ENCODE results near the gene C1QL1. TPM values are rescaled to one million over a fixed set of nuclear protein-coding genes. Genes with fewer than 3 reads are reported as not detected.

Gene C1QL1
- total RNA-seq, 1 experiment from 2014 or later, result 22.9 TPM

DNA sequence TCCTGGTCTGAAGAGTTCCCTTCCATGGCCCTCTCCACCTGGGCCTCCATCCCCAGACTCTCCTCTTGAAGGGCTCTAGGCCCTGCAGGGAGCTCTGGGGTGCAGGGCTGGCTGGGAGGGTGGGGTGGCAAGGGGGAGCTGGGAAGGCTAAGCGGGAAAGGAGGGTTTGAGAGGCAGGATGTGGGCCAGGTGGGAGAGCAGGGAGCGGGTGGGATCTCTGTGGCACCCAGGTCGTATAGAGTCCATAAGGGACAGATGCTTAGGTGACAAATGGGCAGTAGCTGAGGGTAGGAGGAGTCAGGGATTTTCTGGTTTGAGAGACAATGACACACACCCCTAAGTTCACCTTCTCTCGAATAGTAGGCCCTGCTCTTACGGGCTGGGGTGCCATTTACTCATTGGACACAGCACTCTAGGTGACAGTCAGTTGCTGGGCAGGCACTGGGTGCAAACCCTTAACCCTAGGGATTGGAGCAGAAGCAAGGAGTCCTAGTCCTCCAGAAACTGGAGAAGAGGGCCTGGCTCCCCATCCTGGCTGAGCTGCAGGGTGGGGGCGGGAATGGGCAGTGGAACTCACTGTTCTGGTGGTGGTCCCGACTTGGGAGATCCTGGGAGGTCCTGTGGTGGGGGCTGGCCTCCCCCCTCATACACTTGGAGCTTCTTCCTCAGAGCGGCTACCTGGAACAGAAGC is 35.9 kb downstream of the C1QL1 start:
- no peak for DNase-seq (ENCODE audit: low spot score)

DNA sequence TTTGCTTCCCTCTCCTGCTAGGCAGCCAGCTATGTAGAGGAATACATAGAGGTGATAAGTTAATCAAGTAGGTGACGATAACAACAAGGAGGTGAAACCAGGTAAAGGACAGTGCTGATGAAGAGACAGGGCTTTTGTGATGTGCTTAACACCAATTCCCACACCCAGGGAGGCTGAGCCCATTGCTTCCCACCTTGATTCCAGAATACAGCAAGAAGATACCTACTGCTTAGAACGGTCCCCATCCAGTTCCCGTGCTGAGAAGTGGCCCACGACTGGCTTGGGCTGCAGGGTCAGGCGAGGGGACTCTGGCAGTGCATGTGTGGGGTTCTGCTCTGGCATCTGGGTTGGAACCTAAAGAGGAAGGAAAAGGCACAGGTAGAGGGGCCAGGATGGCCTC is 36.7 kb downstream of the C1QL1 start:
- no peak for DNase-seq (ENCODE audit: low spot score)

DNA sequence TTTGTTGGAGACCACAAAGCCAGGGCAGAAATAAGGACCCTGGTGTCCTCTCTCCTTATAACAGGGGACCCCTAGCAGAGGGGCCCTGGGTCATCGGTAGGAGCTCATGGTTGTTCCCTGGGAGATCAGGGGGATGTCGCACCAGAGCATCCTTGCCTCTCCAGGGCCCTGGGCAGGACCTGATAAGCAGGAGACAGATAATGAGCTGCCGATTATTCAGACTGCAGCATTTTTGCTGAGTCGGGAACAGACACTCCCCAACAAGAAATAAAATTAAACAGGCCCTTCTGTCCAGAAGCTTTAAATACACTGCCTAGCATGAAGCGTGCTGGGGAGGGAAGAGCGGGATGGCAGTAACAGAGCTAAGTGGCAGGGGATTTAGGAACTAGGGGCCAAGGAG is 37.4 kb downstream of the C1QL1 start:
- no peak for DNase-seq (ENCODE audit: low spot score)

DNA sequence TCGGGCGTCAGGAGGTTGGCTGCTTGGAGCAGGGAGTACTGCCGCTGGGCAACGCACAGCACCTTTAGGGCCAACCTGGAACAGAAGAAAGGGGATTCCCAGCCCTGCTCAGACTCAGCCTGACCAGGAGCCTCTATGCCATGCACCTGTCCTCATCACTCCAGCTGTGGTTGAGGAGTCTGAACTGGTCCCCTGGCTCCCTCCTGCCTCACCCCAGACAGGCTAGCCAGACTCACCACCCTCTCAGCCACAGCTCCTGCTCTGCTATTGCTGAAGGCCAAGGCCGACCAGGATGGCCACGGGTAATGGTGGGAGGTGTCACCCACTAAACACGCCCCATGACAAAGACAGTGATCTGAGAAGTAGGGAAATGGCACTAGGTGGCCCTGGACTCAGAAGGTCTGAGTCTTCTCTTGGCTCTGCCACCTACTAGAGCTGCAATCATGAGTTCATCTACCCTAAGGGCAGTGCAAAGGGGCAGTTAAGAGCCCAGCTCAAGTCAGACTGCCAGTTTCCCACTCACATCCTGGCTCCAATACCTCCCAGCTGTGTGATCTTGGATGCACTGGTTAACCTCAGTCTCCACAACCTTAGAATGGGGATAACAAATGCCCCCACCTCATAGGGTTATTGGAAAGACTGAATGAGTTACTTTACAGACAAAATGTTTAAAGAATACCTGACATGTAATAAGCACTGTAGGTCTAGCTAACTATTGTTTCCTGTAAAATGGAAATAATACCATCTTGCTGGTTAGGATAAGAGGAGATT is 39.0 kb downstream of the C1QL1 start:
- no peak for DNase-seq (ENCODE audit: low spot score)

DNA sequence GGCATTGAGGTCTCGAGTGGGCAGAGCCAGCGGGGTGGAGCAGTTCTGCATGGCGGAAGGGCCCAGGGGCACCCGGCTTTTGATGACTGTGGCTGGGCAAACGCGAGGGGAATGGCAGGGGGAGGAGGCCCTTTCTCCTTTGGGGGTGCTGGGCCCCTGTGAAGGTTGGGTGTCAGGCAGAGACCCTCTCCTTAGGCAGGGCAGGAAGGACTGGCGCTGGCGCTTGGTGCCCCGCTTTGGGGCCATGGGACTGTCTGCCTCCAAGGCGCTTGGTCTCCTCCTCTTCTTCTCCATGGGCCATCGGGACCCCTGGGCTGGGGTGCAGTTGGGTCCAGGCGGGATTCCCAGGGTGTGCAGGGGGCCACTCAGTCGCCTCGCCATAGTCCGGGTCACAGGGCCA is 40.0 kb downstream of the C1QL1 start:
- no peak for DNase-seq (ENCODE audit: low spot score)

DNA sequence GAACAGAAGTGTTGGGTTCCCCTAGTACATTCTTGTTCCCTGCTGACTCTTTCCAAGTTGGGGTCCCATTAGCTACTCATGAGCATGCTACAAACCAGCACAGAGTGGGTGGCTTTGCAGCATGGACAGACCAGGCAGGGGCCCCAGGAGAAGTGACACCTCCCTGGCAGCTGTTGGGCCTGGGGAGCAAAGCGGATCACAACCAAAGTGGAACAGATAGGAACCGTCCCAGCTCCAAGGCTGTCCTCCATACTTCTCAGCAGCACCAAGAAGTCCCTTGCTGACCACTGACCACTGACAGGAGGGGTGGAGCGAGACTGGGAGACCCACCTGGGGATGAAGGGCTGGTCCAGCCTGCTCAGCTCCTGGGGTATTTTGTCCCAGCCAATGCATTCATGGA is 40.4 kb downstream of the C1QL1 start:
- DNase-seq (ENCODE audit: low spot score), result no peak

DNA sequence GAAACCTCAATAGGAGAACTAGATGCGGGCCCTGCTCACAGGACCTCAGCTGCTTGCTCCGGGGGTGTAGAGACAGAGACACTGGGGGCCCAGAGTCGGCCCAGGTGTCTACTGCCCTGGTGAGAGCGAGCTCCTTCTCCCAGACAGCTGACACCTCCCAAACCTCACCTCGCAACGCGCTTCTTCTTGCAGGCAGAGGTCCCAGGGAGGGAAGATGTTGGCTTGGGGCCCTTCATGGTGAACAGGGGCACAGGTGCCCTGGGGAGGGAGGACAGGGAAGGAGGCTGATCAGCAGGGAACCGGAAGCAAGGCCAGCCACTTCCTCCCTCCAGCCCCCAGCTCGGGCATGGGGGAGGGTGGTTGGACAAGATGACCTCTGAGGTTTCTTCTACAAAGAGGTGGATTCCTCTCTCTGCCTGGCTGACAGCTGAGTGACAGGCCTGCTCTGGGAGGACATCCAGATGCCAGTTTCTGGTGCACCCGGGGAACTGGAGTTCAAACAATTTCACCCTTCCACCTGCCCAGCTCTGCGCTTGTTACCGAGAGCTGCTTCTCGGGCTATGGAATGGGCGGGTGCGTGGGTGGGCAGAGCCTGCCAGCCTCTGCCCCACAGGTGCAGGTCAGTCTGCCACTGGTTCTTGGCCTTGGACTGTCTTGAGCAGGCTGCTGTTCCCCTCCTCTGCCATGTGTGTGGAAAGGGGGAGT is 41.1 kb downstream of the C1QL1 start:
- no peak for DNase-seq (ENCODE audit: low spot score)

DNA sequence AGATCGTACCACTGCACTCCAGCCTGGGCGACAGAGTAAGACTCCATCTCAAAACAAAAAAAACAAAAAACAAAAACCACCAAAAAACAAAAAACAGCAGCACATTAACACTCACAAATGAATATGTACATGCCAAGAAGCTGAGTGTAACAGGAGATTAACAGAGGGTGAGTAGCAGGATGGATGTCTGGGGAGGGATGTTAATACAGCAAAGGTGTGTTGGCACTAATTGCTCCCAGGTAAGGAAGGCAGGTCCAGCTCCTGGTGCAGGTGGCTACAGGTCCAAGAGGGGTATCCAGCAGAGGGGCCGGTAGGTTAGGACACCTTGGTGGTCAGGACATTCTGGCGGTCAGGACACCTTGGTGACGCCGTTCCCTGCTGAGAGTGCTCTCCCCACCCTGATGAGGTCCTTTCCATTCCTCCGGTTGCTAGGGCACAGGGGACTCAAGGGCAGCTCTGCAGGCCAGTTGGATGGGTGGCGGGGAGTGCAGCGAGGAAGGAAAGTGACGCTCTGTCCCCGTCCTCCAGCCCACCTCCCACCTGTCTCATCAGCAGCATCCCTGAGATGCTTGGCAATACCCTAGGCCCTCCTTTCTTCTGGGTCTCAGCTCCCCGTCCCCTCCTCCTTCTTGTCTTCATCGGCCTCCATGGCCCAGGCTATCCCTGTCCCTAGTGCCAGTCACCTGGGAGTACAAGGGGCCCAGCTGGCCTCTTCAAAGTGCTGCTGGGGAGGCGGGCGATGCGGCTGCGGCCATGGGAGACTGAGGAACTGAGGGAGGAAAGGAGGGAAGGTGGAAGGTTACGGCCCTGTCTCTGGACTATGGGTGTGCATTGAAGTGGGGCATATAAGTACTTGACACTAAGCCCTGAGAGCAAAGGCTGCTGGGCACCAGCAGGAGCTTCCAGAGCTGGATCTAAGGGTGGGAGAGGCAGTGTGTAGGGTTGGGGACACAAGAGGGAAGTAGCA is 42.1 kb downstream of the C1QL1 start:
- DNase-seq (ENCODE audit: low spot score), result no peak

DNA sequence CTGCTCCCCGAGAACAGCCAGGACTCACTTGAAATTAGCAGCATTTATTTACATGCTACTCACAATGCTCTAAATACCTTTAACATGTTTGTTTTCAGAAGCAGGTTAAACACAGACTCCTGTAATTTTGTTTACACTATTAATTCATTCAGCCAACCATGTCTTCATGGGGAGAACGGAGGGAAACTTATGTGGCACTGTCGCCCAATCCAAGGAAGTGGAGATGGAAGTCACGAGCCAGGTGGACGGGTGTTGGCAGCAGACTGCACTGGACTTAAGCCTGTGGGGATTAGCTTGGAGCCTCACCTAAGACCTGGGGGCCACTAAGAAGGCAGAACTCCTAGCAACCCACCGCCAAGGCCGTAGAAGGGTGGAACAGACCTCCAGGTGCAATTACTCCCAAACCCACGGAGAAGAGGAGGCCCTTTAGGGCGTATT is 44.0 kb downstream of the C1QL1 start:
- DNase-seq (ENCODE audit: low spot score), result no peak

DNA sequence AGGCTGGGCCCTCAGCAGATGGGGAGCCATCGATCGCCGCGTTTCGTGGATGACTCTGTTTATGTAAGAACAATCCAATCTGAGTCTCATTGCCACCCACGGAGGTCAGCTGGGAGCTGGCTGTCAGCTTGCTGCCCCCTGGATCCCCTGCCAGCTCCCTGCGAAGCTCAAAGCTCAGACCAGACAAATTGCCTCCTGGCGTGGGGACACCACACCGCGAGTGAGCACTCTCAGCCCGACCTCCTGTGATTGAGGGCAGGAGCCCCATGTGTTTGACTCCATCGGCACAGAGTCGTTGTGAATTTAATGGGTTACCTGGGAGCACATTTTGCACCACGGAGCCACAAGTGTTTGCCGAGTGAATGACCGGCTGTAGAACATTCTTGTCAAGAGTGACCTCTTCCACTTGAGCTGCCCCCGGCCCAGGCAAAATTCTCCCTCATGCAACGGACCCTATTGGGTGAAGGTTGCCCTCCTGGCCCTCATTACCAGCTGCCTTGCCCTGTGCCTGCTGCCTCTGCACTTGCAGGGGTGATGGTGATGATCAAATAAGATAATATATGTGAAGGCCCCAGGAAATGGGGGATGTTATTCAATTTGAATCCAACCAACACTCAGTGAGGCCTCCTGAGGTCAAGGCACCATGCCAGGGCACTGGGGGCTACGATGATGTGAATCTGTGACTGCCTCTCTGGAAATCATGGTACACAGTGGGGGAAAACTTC is 45.2 kb downstream of the C1QL1 start:
- no peak for DNase-seq (ENCODE audit: low spot score)

DNA sequence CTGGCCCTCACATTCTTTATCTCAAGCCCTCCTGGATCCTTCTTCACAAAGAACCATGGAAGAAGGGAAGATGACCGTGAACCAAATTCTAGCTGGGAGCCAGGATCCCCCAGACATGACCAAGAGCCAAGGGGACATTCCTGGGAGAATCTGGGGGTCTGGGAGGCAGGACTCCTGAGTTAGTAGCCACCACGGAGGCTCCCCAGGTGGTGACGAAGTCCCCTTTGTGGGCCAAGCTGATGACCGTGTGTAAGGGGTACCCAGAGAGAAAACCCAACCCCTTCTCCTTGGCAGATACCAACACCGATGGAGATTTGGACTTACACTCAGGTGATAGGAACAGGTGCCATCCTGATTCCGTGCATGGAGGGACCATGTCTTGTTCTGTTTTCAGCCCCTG is 46.0 kb downstream of the C1QL1 start:
- no peak for DNase-seq (ENCODE audit: low spot score)

DNA sequence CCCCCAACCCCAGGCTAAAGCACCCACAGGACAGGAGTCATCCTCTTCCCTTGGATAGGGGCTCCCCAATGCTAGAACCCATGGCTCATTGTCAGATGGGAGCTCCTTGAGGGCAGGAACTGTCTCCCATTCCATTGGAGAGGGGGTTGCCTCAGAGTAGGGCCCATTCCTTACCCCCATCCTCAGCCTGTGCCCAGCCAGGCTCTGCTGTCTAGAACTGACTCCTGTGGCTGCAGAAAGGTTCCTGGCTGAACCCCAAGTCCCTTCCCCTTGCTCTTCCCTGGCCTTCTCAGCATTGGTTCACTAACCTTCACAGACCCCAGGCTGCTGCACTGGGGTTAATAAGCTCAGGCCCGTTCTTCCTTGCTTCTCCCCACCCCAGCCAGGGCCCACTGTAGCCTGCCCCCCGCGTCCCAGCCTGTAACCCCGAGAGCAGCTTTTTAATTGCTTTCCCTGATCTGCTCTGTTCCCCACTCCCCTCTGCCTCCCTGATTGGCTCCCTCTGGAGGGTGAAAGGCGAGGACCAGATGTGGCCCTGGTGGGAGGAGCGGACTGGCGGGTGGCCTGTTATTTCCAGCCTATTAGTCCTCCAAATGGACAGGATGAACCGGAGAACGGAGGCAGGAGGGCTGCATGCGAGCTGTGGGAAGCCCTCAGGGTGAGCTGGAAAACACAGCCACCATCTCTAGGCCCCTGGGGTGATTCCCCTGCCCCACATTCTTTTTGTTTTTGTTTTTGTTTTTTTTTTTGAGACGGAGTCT is 46.8 kb downstream of the C1QL1 start:
- no peak for DNase-seq (ENCODE audit: low spot score)

DNA sequence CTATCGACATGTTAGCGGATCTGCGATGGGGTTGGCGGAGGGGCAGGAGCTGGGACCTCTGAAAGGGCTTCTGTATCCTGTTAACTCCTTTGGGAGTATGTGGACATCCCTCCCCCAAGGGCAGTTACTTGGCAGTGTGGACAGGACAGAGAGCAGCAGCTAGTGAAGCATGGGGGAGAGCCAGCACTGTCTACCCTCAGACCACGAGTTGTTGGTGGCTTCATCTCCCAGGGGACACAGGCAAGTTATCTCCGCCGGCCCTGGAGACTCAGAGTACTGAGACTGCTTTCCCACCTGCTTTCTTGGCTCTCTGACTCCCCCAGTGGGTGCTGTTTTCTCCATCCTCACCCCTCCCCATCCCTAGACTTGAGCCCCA is 47.5 kb downstream of the C1QL1 start:
- DNase-seq (ENCODE audit: low spot score), result no peak

DNA sequence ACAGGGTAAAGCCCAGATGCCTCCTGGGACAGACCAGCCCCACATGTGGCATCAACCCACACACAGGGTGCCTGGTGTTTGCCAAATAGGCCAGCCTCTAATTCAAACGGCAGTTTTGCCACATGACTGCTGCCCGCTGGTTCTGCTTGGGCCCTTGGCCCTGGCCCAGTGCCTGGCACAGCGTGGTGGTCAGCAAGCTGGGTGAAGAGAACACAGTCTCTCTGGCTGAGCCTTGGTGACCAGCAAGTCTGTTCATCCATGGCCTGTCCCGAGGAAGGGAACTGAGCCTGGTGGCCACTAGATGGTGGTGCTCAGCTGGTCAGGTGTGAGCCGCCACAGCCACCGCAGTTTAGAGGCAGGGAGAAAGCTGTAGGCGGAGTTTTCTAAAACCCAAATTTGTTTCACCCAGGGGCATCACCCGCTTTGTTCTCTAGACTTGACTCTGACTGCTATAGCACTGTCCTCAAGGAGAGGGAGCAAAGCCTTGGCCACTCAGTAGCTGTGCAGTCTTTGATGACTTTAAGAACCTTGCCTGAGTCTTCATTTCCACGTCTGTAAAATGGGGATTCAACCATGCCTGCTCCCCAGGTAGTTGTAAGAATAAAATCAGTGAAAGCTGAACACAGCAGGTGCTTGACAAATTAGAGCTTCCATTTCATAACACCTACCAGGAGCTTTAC is 48.1 kb downstream of the C1QL1 start:
- DNase-seq (ENCODE audit: low spot score), result peak; percentile 86

DNA sequence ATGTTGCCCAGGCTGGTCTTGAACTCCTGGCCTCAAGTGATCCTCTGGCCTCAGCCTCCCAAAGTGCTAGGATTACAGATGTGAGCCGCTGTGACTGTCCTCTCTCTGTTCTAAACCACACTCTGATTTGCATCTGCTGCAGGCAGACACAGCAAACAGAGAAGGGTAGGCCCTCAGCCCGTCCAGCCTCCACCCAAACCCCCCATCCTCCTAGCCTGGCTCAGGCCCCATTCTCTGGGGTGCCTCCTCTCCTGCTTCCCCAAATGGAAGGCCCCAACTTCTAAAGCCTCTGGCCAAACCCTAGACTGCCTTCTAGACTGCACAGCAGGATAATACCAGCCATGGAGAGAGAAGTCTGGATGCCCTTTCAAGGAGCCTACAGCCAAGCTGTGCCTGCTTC is 48.7 kb downstream of the C1QL1 start:
- no peak for DNase-seq (ENCODE audit: low spot score)

DNA sequence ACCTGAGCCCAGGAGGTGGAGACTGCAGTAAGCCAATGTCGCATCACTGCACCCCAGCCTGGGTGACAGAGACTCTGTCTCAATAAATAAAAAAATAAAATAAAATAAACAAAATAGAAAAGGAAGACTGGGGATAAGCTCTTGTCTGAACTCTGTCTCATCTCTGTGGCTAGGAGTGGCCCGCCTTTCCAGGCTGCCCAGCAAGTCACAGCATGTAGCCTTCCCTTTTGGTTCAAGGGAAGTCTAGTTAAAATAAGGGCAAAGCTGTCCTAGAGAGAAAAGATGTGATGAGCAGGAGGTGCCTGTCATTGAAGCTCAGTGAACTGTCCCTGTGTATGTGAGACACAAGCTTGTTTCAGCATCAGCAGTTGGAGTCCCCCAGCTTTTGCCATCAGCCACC is 50.1 kb downstream of the C1QL1 start:
- no peak for DNase-seq (ENCODE audit: low spot score)

DNA sequence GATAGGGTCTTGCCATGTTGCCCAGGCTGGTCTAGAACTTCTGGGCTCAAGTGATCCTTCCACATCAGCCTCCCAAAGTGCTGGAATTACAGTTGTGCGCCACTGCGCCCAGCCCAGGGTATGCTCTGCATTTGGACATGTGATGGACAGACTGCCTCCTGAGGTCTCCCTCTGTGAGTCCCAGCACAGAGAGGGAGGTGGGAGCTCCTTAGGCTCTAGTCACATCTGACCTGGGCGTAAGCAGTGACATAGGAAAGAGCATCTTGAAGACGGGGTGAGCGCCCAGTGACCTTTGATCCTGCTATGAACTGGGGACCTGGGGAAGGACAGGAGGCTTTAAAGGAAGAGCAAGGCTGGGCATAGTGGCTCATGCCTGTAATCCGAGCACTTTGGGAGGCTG is 50.6 kb downstream of the C1QL1 start:
- DNase-seq (ENCODE audit: low spot score), result no peak

DNA sequence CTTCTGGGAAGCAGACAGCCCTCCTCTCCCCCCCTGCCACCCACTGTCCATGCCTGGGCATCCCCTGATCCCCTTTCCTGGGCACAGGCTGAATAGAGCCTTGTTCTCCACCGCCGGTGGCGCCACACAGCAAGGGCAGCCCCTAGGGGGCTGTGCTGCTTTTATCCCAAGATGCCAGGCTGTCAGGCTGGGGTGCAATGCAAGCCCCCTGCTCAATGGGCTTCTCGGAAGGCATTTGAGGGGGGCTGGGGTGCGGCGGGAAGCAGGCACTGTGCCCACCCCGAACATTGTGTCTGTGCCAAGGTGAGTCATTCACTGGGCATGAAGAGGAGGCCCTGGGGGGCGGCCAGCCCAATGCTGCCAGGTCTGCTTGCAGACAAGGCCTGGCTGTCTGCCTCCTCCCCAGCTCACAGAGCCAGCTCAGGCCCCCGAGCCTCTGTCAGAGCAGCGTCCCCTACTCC is 51.3 kb downstream of the C1QL1 start:
- DNase-seq (ENCODE audit: low spot score), result peak; percentile 83

Measured in A172 (cell line).